Psoas muscle (tissue), 8 donors: ENCODE data around the gene KCNG2. TPM values are rescaled to one million over a fixed set of nuclear protein-coding genes. Genes with fewer than 3 reads are reported as not detected.

ENCODE experiments used
- ATAC-seq, 4 donors: fragments of 200-7000 bp; cut with Tn5 transposase; one replicate each; pipeline ENCODE4 v1.9.1; 2020; ENCODE audit warnings: moderate library complexity in 3 of 4, mild to moderate bottlenecking in 2 of 4
- DNase-seq, 2 donors: peaks; one replicate each; pipeline ENCODE4 v3.0.0-alpha.2; 2020
- H3K27ac ChIP-seq: fragments of 200-600 bp; one replicate; pipeline ENCODE4 v1.8.0; 2022
- H3K27me3 ChIP-seq, 3 donors: fragments of 200-600 bp in 1 of 3; one replicate each; pipeline versions ENCODE4 v1.6.1 to v1.8.0; 2013 to 2022; ENCODE audit warnings: low read length in 2 of 3, mild to moderate bottlenecking in 2 of 3, moderate library complexity in 1 of 3; ENCODE audit not compliant: insufficient read depth in 3 of 3
- H3K36me3 ChIP-seq, 2 donors: fragments of 200-600 bp in 1 of 2; one replicate each; pipeline versions ENCODE4 v1.6.1 to v1.8.0; 2013 to 2022; ENCODE audit warnings: low read depth in 1 of 2, mild to moderate bottlenecking in 1 of 2, moderate library complexity in 1 of 2; ENCODE audit not compliant: insufficient read depth in 1 of 2
- H3K4me1 ChIP-seq: fragments of 200-600 bp; one replicate; pipeline ENCODE4 v1.8.0; 2022
- H3K4me3 ChIP-seq: fragments of 200-600 bp; one replicate; pipeline ENCODE4 v1.8.0; 2022; ENCODE audit warnings: mild to moderate bottlenecking
- H3K9me3 ChIP-seq: fragments of 200-600 bp; one replicate; pipeline ENCODE4 v1.8.0; 2022
- CTCF ChIP-seq: fragments of 200-600 bp; IDR thresholded peaks from one replicate; pipeline ENCODE4 v1.8.0; 2022; ENCODE audit warnings: antibody characterized with exemption
- WGBS, 3 donors: extraction: QIAGEN DNeasy Blood & Tissue Kit; methylation state at CpG; one replicate each; pipeline versions ENCODE4 v1.1.6 to v1.1.7; 2013; 5-methylcytosine and 5-hydroxymethylcytosine counted together
- intact Hi-C, 2 donors: fragments of 100-400 bp; cut with DNase I; formaldehyde crosslinking; loops; one replicate each; pipeline versions ENCODE4 v1.11.0 to v1.14.2; 2022
- polyA plus RNA-seq, 3 donors: library from polyadenylated mRNA; stranded (reverse); fragments of 200-250 nt; gene quantifications; one replicate each; pipeline ENCODE4 v1.2.3, GENCODE V29; 2013
- total RNA-seq, 4 donors: library from RNA; stranded (reverse); fragmentation: NEBNext Ultra II Directional in 2 of 4; extraction: Animal tissue kit (Norgen Biotek cat#: 25700) in 2 of 4; gene quantifications; one replicate each; pipeline versions ENCODE4 v1.2.1 to v1.2.4, GENCODE V29; 2021 to 2023
- donor health status: healthy with polysubstance abuse.
- donor health status: DM: no; HTN: no; CAD: no; lungs with moderate emphysema.
- donor health status: Bipolar disorder and iron deficiency.
- donor health status: healthy.
- donor health status: DM: yes; HTN: yes; CAD: no.
- donor health status: DM: no; HTN: no; CAD: no.
- donor health status: DM: no; HTN: no; CAD: no.
- donor health status: DM: yes; HTN: yes; CAD: no.

Gene KCNG2
- total and polyA plus RNA-seq, 7 donors = 0.04 to 0.54 (median 0.27) TPM; not detected in 2

- peaks cover 0 to 31% (median 26%) of the 10 kb centered on the region in 3 donors for H3K27me3 ChIP-seq
Observed at GRCh38 chr18:79775441-79776221, 22.1 kb upstream of the KCNG2 start.

GRCh38 chr18:79776674-79777073, 21.1 kb upstream of the KCNG2 start:
- no peaks in the 10 kb centered on the region for H3K9me3 ChIP-seq
- no peaks in the 10 kb centered on the region for H3K4me1 ChIP-seq
- H3K4me3 ChIP-seq = no peak overlapping the region
- no peak overlapping the region for H3K27ac ChIP-seq
- WGBS, 3 donors = 86 to 96% (median 86%) methylated on average over 2 of the region's 2 CpGs
- ATAC-seq (no peak), DNase-seq (no peak)
- H3K27me3 ChIP-seq = peaks cover 0 to 31% (median 25%) of the 10 kb centered on the region in 3 donors
- H3K36me3 ChIP-seq = no peaks in the 10 kb centered on the region
- intact Hi-C loops = no loop called here
- no peak for TF ChIP-seq CTCF

More at GRCh38 chr18:79775441-79776221, 22.1 kb upstream of the KCNG2 start:
- WGBS, 3 donors = 69 to 77% (median 75%) methylated on average over 33 to 35 of the region's 35 CpGs
- Histone ChIP-seq H3K9me3 (no peaks in the 10 kb centered on the region), H3K4me1 (no peaks in the 10 kb centered on the region), H3K36me3 (no peaks in the 10 kb centered on the region), H3K27ac (no peak overlapping the region), H3K4me3 (no peak overlapping the region)
- TF ChIP-seq CTCF = no peak
- DNase-seq (peak in 1 of 2 donors; percentile 48), ATAC-seq (no peak)
- intact Hi-C loops = no loop called here

- Histone ChIP-seq H3K4me3 (no peak overlapping the region), H3K36me3 (no peaks in the 10 kb centered on the region), H3K27ac (no peak overlapping the region), H3K4me1 (no peaks in the 10 kb centered on the region), H3K27me3 (peaks cover 0 to 33% (median 22%) of the 10 kb centered on the region in 3 donors), H3K9me3 (no peaks in the 10 kb centered on the region)
- intact Hi-C loops = no loop called here
- peak in 1 of 2 donors; percentile 34 for DNase-seq
- no peak for TF ChIP-seq CTCF
- 42 to 49% (median 47%) methylated on average over 26 of the region's 26 CpGs for whole genome bisulfite sequencing, 3 donors
- no peak for ATAC-seq
Observed at GRCh38 chr18:79778291-79778791, 19.4 kb upstream of the KCNG2 start.

GRCh38 chr18:79779021-79779699, 18.6 kb upstream of the KCNG2 start:
- 74 to 80% (median 76%) methylated on average over 29 of the region's 29 CpGs for WGBS, 3 donors
- DNase-seq = peak in 1 of 2 donors; percentile 30
- intact Hi-C loops = no loop called here
- Histone ChIP-seq H3K4me3 (no peak overlapping the region), H3K27me3 (peaks cover 0 to 29% (median 25%) of the 10 kb centered on the region in 3 donors), H3K9me3 (no peaks in the 10 kb centered on the region), H3K36me3 (no peaks in the 10 kb centered on the region), H3K4me1 (no peaks in the 10 kb centered on the region), H3K27ac (no peak overlapping the region)
- TF ChIP-seq CTCF = no peak
- no peak for ATAC-seq
